MCF 10A (cell line): ENCODE data around the gene ECT2L. TPM values are rescaled to one million over a fixed set of nuclear protein-coding genes. Genes with fewer than 3 reads are reported as not detected.

Experiments used
- BruUV-seq: library from RNA; stranded (reverse); fragments of 400-500 nt; replicated peaks from 2 replicates; lab custom pipeline; 2021; lab: Mats Ljungman, UMichigan
- CTCF ChIA-PET: fragments of 300-600 bp; sonication (Branson Sonifier 250); formaldehyde crosslinking; extraction: SDS; loops from one replicate; lab custom pipeline; 2021; ENCODE audit warnings: antibody characterized with exemption, inconsistent platforms; lab: Yijun Ruan, JAX
- POLR2A ChIA-PET: fragments of 300-600, 350-650 bp; sonication (Branson Sonifier 250); formaldehyde crosslinking; extraction: SDS; loops from one replicate; lab custom pipeline; 2020; ENCODE audit warnings: antibody characterized with exemption, inconsistent platforms; lab: Yijun Ruan, JAX
- DNase-seq: peaks from one replicate; pipeline ENCODE4 v3.0.0-alpha.2; 2018; ENCODE audit not compliant: unreplicated experiment
- H3K27ac Mint-ChIP-seq: one replicate; pipeline ENCODE4 v1.8.0; 2022; ENCODE audit warnings: mild to moderate bottlenecking, low read depth, mixed read lengths; ENCODE audit not compliant: unreplicated experiment
- H3K27me3 Mint-ChIP-seq: one replicate; pipeline ENCODE4 v1.8.0; 2022; ENCODE audit warnings: mixed read lengths; ENCODE audit not compliant: insufficient read depth, unreplicated experiment
- H3K36me3 Mint-ChIP-seq: one replicate; pipeline ENCODE4 v1.8.0; 2022; ENCODE audit warnings: mild to moderate bottlenecking, moderate library complexity, mixed read lengths; ENCODE audit not compliant: insufficient read depth, unreplicated experiment
- H3K4me1 Mint-ChIP-seq: one replicate; pipeline ENCODE4 v1.8.0; 2022; ENCODE audit warnings: mixed read lengths; ENCODE audit not compliant: insufficient read depth, unreplicated experiment
- H3K4me3 Mint-ChIP-seq: one replicate; pipeline ENCODE4 v1.8.0; 2022; ENCODE audit warnings: mild to moderate bottlenecking, moderate library complexity, mixed read lengths; ENCODE audit not compliant: unreplicated experiment
- H3K9me3 Mint-ChIP-seq: one replicate; pipeline ENCODE4 v1.8.0; 2022; ENCODE audit warnings: mixed read lengths; ENCODE audit not compliant: unreplicated experiment
- CTCF ChIP-seq: fragments of 200-600 bp; IDR thresholded peaks from one replicate; pipeline ENCODE4 v1.8.0; 2022; ENCODE audit warnings: antibody characterized with exemption, mild to moderate bottlenecking; ENCODE audit not compliant: unreplicated experiment
- intact Hi-C: fragments of 100-400 bp; cut with micrococcal nuclease; formaldehyde crosslinking; loops from 2 replicates; pipeline ENCODE4 v1.14.1; 2022
- total RNA-seq: library from RNA; stranded (reverse); gene quantifications from 2 replicates; pipeline ENCODE4 v1.2.3, GENCODE V29; 2022

Gene ECT2L
- total RNA-seq, 1 experiment from 2014 or later = not detected

GRCh38 chr6:138773177-138774091, 22.5 kb upstream of the ECT2L start, which contains the start of gene CCDC28A:
Gene CCDC28A, plus strand, starts transcription at chr6:138773769. Its CDS starts 2,352 bp downstream, at chr6:138776121.
- no peak for TF ChIP-seq CTCF
- no peaks in the 10 kb centered on the region for H3K27me3 Mint-ChIP-seq
- POLR2A ChIA-PET = interaction anchor here (0.6 to 2.2 kb wide), 23 partner anchors 9 to 729 kb away, joined by 3 to 8 read pairs (median 3); partner anchors contain the start of genes CITED2 and HEBP2
- peaks cover 25% of the 10 kb centered on the region for H3K36me3 Mint-ChIP-seq
- intact Hi-C loops = no loop called here
- no peaks in the 10 kb centered on the region for H3K4me1 Mint-ChIP-seq
- H3K4me3 Mint-ChIP-seq = peak within 1 kb of the TSS; percentile 95
- DNase-seq = peak; percentile 97
- H3K9me3 Mint-ChIP-seq = no peaks in the 10 kb centered on the region
- H3K27ac Mint-ChIP-seq = peak within 1 kb of the TSS; percentile 99
- CTCF ChIA-PET = interaction anchor here (0.6 to 2.9 kb wide), 4 partner anchors 182 to 838 kb away, joined by 3 to 13 read pairs (median 4); no protein-coding TSS in a partner anchor
- TSS peak; percentile 84 for BruUV-seq

- TF ChIP-seq CTCF = no peak
- BruUV-seq = no TSS peak
- intact Hi-C loops = no loop called here
- Mint-ChIP-seq H3K36me3 (peaks cover 31% of the 10 kb centered on the region), H3K27ac (peak overlapping the region; percentile 99), H3K4me3 (peak overlapping the region; percentile 95), H3K9me3 (no peaks in the 10 kb centered on the region), H3K27me3 (no peaks in the 10 kb centered on the region), H3K4me1 (no peaks in the 10 kb centered on the region)
- CTCF ChIA-PET = no interaction called here
- no peak for DNase-seq
- POLR2A ChIA-PET = interaction anchor here (0.7 to 2.2 kb wide), 4 partner anchors 8 to 370 kb away, joined by 4 to 7 read pairs (median 5); partner anchors contain the start of gene HEBP2
Measured at GRCh38 chr6:138774370-138774769, 21.5 kb upstream of the ECT2L start.

GRCh38 chr6:138776659-138777058, 19.2 kb upstream of the ECT2L start:
- intact Hi-C loops = no loop called here
- Mint-ChIP-seq H3K4me3 (no peak overlapping the region), H3K9me3 (no peaks in the 10 kb centered on the region), H3K36me3 (peaks cover 46% of the 10 kb centered on the region), H3K27ac (no peak overlapping the region), H3K27me3 (no peaks in the 10 kb centered on the region), H3K4me1 (no peaks in the 10 kb centered on the region)
- TF ChIP-seq CTCF = no peak
- POLR2A ChIA-PET = interaction anchor here (0.6 kb wide), 1 partner anchor 112 kb away, joined by 3 read pairs; no protein-coding TSS in a partner anchor
- no peak for DNase-seq
- CTCF ChIA-PET = interaction anchor here (0.6 to 0.7 kb wide), 2 partner anchors 156 to 227 kb away, joined by 3 read pairs; no protein-coding TSS in a partner anchor
- no TSS peak for BruUV-seq

- no peaks in the 10 kb centered on the region for H3K4me1 Mint-ChIP-seq
- CTCF ChIA-PET = no interaction called here
- no peak overlapping the region for H3K27ac Mint-ChIP-seq
- intact Hi-C loops = no loop called here
- no peak overlapping the region for H3K4me3 Mint-ChIP-seq
- TF ChIP-seq CTCF = no peak
- POLR2A ChIA-PET = no interaction called here
- no peak for DNase-seq
- peaks cover 59% of the 10 kb centered on the region for H3K36me3 Mint-ChIP-seq
- no peaks in the 10 kb centered on the region for H3K9me3 Mint-ChIP-seq
- no peaks in the 10 kb centered on the region for H3K27me3 Mint-ChIP-seq
- BruUV-seq = no TSS peak
Measured at GRCh38 chr6:138778331-138778730, 17.6 kb upstream of the ECT2L start.
